Spleen (tissue), 7 donors: ENCODE measurements around the gene RHOBTB1.

Source experiments
- POLR2A ChIP-seq, 3 donors: fragments of 450-650 bp; IDR thresholded peaks; one replicate each; pipeline ENCODE4 v1.5.1; 2017; ENCODE audit warnings: antibody characterized with exemption in 3 of 3, mild to moderate bottlenecking in 1 of 3
- POLR2AphosphoS5 ChIP-seq, 3 donors: sonication (generic); formaldehyde crosslinking; IDR thresholded peaks; one replicate each; pipeline ENCODE4 v1.5.1; 2017; ENCODE audit warnings: antibody characterized with exemption in 3 of 3
- TF ChIP-seq, protein P1 (sequence below), 11 experiments: fragments of 200-600 bp in 7 of 11; fragments of 450-650 bp in 4 of 11; sonication (generic) in 4 of 11; IDR thresholded peaks in 8 of 11; conservative IDR thresholded peaks in 3 of 11; 1 replicate in 7 of 11; 2 replicates in 4 of 11; pipeline versions ENCODE4 v1.4.0 to v1.8.0; 2016 to 2021; ENCODE audit warnings: antibody characterized with exemption in 11 of 11, inconsistent platforms in 4 of 11, mild to moderate bottlenecking in 1 of 11
- donor health status: DM: no; HTN: no; CAD: no; lungs with moderate emphysema.
- donor health status: DM: no; HTN: no; CAD: no.
- donor health status: DM: no; HTN: no; CAD: no.

DNA sequence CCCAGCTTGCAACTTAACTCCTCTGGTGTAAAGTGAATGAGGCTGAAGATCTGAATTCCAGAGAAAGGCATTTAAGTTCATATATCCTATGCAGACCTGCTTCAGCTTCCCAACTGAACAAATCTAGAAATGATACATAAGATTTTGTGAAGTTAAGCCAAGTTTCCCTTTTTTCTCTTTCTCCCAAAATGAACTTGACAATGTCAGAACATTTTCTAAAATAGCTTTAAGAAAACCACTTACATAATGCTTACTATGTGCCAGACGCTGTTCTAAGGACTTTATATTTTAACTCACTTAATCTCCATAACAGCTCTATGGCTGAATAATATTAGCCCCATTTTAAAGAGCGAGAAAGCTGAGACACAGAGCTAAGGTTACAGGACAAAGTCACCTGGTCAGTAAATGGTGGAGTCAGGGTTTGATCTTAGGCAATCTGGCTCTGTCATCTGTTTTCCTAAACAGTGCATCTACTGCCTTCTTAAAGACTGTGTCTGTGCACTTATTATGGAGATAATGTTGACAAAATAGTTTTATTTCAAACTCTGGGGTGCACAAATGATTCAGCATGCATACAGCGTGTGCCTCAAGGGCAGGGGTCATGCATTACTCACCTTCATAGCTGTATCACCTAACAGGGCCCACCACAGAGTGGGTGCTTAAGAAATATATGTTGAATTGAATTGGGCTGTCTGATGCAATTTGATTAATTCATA, 66.8 kb downstream of the RHOBTB1 start:
- TF ChIP-seq, protein P1, sequence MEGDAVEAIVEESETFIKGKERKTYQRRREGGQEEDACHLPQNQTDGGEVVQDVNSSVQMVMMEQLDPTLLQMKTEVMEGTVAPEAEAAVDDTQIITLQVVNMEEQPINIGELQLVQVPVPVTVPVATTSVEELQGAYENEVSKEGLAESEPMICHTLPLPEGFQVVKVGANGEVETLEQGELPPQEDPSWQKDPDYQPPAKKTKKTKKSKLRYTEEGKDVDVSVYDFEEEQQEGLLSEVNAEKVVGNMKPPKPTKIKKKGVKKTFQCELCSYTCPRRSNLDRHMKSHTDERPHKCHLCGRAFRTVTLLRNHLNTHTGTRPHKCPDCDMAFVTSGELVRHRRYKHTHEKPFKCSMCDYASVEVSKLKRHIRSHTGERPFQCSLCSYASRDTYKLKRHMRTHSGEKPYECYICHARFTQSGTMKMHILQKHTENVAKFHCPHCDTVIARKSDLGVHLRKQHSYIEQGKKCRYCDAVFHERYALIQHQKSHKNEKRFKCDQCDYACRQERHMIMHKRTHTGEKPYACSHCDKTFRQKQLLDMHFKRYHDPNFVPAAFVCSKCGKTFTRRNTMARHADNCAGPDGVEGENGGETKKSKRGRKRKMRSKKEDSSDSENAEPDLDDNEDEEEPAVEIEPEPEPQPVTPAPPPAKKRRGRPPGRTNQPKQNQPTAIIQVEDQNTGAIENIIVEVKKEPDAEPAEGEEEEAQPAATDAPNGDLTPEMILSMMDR (IDR thresholded peaks at IDR 0.05 in 8 of 11, conservative IDR thresholded peaks at IDR 0.05 in 3 of 11): no peak
- no peak for TF ChIP-seq POLR2AphosphoS5 (IDR thresholded peaks at IDR 0.05)
- no peak for TF ChIP-seq POLR2A (IDR thresholded peaks at IDR 0.05)
